ENCODE results near the gene ENG.

ENG gene

DNA sequence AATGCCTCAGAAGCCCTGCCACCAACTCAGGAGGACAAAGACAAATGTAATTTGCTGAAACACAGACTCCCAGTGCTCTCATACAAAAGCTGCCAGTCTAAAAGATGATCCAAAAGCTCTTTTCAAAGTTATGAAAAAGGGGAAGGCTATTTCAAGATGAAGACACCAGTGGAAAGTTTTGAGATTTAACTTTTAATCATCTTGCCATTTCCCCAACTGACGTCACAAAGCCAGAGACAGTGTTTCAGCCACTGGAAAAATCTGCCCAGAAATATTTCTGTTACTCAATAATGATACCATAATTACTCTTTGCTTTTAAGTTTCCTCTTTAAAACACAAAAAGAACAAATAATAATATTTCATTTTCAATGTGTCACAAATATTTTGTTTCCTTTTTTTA lies 20.9 kb downstream of the ENG start:
- no peak overlapping the region for H3K27ac ChIP-seq (ENCODE audit: low read length)
- no peaks in the 10 kb centered on the region for H3K79me2 ChIP-seq (ENCODE audit: insufficient read depth, low read length)
- H3K9me3 ChIP-seq (ENCODE audit: insufficient read depth, low read length, severe bottlenecking) = no peaks in the 10 kb centered on the region
- no peaks in the 10 kb centered on the region for H3K27me3 ChIP-seq (ENCODE audit: insufficient read depth, low read length, poor library complexity)
- no peak overlapping the region for H2AFZ ChIP-seq (ENCODE audit: low read depth, low read length)
- no peaks in the 10 kb centered on the region for H3K36me3 ChIP-seq (ENCODE audit: insufficient read depth, low read length)
- H3K4me1 ChIP-seq (ENCODE audit: insufficient read depth, low read length) = no peaks in the 10 kb centered on the region
- no peak overlapping the region for H3K4me3 ChIP-seq (ENCODE audit: low read depth in 1 of 2, low read length in 2 of 2)
- no peaks in the 10 kb centered on the region for H4K20me1 ChIP-seq (ENCODE audit: insufficient read depth, low read length)
- H3K9ac ChIP-seq (ENCODE audit: low read depth, low read length) = no peak overlapping the region
- TF ChIP-seq EZH2 (IDR thresholded peaks at IDR 0.05; ENCODE audit: borderline replicate concordance, low read depth, low read length, severe bottlenecking) = no peak
- TF ChIP-seq, protein P1, sequence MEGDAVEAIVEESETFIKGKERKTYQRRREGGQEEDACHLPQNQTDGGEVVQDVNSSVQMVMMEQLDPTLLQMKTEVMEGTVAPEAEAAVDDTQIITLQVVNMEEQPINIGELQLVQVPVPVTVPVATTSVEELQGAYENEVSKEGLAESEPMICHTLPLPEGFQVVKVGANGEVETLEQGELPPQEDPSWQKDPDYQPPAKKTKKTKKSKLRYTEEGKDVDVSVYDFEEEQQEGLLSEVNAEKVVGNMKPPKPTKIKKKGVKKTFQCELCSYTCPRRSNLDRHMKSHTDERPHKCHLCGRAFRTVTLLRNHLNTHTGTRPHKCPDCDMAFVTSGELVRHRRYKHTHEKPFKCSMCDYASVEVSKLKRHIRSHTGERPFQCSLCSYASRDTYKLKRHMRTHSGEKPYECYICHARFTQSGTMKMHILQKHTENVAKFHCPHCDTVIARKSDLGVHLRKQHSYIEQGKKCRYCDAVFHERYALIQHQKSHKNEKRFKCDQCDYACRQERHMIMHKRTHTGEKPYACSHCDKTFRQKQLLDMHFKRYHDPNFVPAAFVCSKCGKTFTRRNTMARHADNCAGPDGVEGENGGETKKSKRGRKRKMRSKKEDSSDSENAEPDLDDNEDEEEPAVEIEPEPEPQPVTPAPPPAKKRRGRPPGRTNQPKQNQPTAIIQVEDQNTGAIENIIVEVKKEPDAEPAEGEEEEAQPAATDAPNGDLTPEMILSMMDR (IDR thresholded peaks at IDR 0.05; ENCODE audit: borderline replicate concordance, extremely low read depth, low read length, poor library complexity, severe bottlenecking) = no peak
- no peak overlapping the region for H3K4me2 ChIP-seq (ENCODE audit: insufficient read depth, low read length)
- no peak for DNase-seq
- ATAC-seq (ENCODE audit: insufficient read depth, low read depth) = no peak

DNA sequence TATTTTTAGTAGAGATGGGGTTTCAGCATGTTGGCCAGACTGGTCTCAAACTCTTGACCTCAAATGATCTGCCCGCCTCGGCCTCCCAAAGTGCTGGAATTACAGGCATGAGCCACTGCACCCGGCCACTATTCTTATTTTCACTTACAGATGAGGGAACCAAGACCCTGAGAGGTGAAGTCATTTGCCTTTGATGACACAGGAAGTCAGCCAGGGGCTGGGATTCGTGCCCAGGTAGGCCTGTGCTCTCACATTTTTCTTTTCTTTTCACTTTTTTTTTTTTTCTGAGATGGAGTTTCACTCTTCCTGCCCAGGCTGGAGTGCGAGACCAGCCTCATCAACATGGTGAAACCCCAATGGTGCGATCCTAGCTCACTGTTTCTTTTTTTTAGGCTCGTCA lies 22.2 kb downstream of the ENG start:
- Histone ChIP-seq H3K79me2 (ENCODE audit: insufficient read depth, low read length) (no peaks in the 10 kb centered on the region), H2AFZ (ENCODE audit: low read depth, low read length) (no peak overlapping the region), H3K4me1 (ENCODE audit: insufficient read depth, low read length) (no peaks in the 10 kb centered on the region), H3K4me3 (ENCODE audit: low read depth in 1 of 2, low read length in 2 of 2) (no peak overlapping the region), H3K9me3 (ENCODE audit: insufficient read depth, low read length, severe bottlenecking) (no peaks in the 10 kb centered on the region), H3K36me3 (ENCODE audit: insufficient read depth, low read length) (no peaks in the 10 kb centered on the region), H4K20me1 (ENCODE audit: insufficient read depth, low read length) (no peaks in the 10 kb centered on the region), H3K9ac (ENCODE audit: low read depth, low read length) (no peak overlapping the region), H3K27ac (ENCODE audit: low read length) (no peak overlapping the region), H3K4me2 (ENCODE audit: insufficient read depth, low read length) (no peak overlapping the region), H3K27me3 (ENCODE audit: insufficient read depth, low read length, poor library complexity) (no peaks in the 10 kb centered on the region)
- ATAC-seq (ENCODE audit: insufficient read depth, low read depth) = peak; percentile 29; the same call in 1 of the 3 replicates
- TF ChIP-seq EZH2 (IDR thresholded peaks at IDR 0.05; ENCODE audit: borderline replicate concordance, low read depth, low read length, severe bottlenecking) = no peak
- TF ChIP-seq, protein P1 (IDR thresholded peaks at IDR 0.05; ENCODE audit: borderline replicate concordance, extremely low read depth, low read length, poor library complexity, severe bottlenecking) = no peak
- no peak for DNase-seq

- no peak overlapping the region for H3K9ac ChIP-seq (ENCODE audit: low read depth, low read length)
- ATAC-seq (ENCODE audit: insufficient read depth, low read depth) (no peak), DNase-seq (no peak)
- no peaks in the 10 kb centered on the region for H4K20me1 ChIP-seq (ENCODE audit: insufficient read depth, low read length)
- H3K27ac ChIP-seq (ENCODE audit: low read length) = no peak overlapping the region
- no peaks in the 10 kb centered on the region for H3K9me3 ChIP-seq (ENCODE audit: insufficient read depth, low read length, severe bottlenecking)
- TF ChIP-seq, protein P1 (IDR thresholded peaks at IDR 0.05; ENCODE audit: borderline replicate concordance, extremely low read depth, low read length, poor library complexity, severe bottlenecking) = no peak
- no peak for TF ChIP-seq EZH2 (IDR thresholded peaks at IDR 0.05; ENCODE audit: borderline replicate concordance, low read depth, low read length, severe bottlenecking)
- no peaks in the 10 kb centered on the region for H3K4me1 ChIP-seq (ENCODE audit: insufficient read depth, low read length)
- H2AFZ ChIP-seq (ENCODE audit: low read depth, low read length) = no peak overlapping the region
- no peaks in the 10 kb centered on the region for H3K27me3 ChIP-seq (ENCODE audit: insufficient read depth, low read length, poor library complexity)
- H3K36me3 ChIP-seq (ENCODE audit: insufficient read depth, low read length) = no peaks in the 10 kb centered on the region
- H3K4me3 ChIP-seq (ENCODE audit: low read depth in 1 of 2, low read length in 2 of 2) = no peak overlapping the region
- H3K4me2 ChIP-seq (ENCODE audit: insufficient read depth, low read length) = no peak overlapping the region
- no peaks in the 10 kb centered on the region for H3K79me2 ChIP-seq (ENCODE audit: insufficient read depth, low read length)
Measured at GRCh38 chr9:127829205-127829906, 25.1 kb downstream of the ENG start.

Data from DND-41 (cell line).